Hematopoietic multipotent progenitor cell treated with erythropoietin and hydrocortisone succinate and interleukin-3 and kit ligand, for 17 days (in vitro differentiated cells): ENCODE data around the gene SMYD5.
A peak's percentile ranks its signal among the peaks of the same experiment; 100 is the strongest.

Experiments
- DNase-seq: peaks from one replicate; pipeline ENCODE4 v3.0.0-alpha.2; 2015; ENCODE audit warnings: low spot score

The SMYD5 gene

DNA sequence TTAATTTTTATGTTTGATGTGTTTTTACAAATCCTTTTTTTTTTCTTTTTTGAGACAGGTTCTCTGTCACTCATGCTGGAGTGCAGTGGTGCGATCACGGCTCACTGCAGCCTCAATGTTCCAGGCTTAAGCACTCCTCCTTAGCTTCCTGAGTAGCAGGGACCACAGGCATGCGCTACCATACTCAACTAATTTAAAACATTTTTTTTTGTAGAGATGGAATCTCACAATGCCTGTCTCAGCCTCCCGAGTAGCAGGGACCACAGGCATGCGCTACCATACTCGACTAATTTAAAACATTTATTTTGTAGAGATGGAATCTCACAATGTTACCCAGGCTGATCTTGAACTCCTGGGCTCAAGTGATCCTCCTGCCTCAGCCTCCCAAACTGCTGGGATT is 8.4 kb upstream of the SMYD5 start:
- no peak for DNase-seq

DNA sequence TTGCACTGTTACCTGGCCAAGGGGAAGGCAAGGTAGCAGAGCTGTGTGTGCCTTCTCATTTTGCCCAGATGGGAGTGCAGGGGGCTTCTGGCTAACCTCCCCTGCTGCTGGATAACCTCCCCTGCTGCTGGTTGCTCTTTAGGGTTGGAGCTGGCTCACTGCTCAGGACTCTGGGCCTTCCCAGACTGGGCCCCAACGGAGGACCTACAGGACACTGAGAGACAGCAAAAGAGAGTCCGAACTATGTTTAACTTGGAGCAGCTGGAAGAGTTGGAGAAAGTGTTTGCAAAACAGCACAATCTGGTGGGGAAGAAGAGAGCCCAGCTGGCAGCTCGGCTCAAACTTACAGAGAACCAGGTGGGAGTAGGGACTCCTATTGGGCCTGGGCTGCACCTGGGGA is 5.8 kb upstream of the SMYD5 start:
- no peak for DNase-seq

DNA sequence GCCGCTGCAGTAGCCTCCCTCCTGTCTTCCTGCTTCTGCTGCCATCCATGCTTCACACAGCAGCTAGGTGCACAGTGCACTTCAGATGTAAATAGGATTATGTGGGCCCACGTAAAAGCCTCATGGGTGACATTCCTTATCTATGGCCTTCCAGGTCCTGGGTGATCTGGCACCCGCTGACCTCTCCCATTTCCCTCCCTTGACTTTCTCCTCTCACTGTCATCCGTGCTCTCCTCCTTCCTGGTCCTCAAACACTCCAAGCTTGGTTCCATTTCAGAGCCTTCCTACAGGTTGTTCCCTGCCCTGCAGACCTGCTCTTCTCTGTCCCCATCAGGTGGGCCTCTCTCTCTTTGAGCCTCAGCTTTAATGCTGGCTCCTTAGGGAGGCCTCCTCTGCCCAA is 4.0 kb upstream of the SMYD5 start:
- no peak for DNase-seq

DNA sequence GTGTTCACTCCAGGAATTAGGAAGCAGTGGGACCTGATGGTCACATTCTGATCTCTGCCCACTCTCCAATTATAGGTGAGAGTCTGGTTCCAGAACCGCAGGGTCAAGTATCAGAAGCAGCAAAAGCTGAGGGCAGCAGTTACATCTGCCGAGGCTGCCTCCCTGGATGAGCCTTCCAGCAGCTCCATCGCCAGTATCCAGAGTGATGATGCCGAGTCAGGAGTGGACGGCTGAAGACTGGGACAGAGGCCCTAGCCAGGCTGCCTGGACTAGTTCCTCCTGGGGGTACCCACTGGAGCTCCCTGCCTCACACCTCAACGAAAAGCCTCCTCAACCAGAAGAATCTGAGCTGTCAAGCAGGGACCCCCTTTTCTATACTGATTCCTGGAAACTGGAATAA is 3.3 kb upstream of the SMYD5 start:
- DNase-seq: no peak

DNA sequence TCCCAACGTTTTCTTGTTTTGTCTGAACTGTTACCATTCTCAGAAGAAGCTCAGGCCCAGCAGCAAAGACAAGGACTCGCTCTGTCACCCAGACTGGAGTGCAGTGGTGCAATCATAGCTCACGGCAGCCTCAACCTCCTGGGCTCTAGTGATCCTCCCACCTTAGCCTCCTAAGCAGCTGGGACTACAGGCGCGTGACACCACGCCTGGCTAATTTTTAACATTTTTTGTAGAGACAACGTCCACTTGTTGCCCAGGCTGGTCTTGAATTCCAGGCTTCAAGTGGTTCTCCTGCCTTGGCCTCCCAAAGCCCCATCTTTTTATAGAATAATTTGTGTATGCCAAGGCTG is 2.0 kb upstream of the SMYD5 start:
- DNase-seq: no peak

DNA sequence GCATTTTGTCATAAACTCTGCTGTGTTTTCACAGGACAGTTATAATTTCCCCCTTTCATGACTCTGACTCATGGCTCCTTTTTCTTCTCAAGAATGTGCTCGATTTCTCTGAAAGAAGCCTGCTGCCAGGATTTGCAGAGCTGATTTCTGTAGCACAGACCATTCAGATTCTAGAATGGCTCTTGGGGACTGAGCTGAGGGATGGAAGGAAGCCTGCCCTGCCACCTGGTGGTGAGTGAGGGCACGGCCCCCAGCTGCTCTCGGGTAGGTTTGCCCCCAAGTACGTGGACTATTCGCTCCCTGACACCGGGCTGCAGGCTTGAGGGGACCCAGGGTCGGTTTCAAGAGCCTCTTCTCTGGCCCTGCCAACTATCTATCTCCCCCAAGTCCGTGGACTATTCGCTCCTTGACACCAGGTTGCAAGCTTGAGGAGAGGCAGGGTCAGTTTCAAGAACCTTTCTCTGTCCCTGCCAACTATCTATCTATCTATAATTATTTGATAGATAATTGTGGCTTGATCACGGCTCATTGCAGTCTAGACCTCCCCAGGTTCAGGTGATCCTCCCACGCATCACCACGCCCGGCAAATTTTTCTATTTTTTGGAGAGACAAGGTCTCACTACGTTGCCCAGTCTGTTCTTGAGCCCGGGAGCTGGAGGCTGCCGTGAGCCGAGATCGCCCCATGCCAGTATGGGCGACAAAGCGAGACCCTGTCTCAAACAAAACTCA is 1.4 kb upstream of the SMYD5 start:
- DNase-seq: peak; percentile 53

DNA sequence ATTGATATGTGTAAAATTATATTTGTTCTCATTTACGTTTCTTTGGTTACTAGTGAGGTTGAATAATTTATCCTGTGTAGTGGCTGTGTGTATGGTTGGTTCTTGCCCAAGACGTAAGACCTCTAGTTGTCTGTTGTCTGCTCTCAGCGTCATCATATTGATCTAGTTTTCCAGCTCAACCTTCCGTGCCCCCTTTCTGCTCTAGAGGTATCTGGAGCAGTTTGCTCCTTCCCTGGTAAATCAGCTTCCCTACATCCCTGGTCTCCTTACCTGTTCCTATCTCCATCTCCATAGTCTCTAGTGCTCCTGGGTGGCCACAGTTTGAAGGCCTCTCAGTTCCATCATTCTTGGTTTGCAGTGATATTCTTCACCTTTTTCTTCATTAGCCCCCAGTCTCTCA is 1.2 kb downstream of the SMYD5 start:
- no peak for DNase-seq

DNA sequence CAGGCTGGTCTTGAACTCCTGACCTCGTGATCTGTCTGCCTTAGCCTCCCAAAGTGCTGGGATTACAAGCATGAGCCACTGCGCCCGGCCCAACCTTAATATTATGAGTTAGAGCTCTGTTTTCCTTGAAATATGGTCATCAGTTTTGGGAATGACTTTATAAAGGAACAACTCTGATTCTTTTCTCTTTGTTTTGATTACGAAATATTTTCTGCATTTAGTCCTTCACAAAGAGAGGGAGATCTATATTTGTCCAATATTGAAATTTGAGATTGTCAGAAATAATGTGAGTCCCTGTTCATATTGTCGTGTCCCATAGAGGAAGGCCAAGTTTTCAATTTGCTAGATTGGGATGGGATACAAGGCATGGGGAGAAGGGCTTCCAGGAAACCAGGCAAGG is 3.1 kb downstream of the SMYD5 start:
- no peak for DNase-seq

DNA sequence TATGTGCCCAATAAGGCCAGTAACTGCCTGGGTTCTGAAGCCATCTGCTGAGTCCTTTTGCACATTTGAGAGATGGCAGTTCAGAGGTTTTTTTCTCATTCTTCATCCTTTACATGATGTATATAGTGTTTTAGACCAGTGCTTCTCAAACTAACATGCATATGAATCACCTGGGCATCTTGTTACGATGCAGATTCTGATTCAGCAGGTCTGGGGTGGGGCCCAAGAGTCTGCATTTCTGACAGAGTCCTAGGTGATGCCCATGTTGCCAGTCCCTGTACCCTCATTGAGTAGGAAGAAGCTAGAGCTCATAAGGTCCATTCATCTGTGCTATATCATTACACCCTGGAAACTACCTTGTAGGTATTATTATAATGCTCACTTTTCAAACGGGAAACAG is 3.8 kb downstream of the SMYD5 start:
- DNase-seq: no peak

DNA sequence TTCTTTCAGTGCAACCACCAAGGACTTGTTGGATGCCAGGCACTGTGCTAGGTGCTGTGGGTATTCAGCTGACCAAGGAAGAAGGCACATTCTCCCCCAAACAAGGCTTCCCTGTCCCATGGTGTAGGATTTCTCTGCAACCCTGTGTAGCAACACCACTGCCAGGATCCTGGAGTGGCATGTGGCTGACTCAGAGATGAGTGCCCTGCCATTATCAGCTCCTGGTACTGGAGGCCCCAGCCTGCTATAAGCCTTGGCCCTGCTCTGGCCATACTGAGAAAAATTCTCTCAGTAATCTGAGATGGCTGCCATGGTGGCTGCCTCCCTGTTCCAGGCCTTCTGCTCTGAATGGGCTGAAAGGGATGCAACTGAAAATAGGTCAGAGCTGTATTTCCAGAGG is 4.3 kb downstream of the SMYD5 start:
- DNase-seq: no peak

DNA sequence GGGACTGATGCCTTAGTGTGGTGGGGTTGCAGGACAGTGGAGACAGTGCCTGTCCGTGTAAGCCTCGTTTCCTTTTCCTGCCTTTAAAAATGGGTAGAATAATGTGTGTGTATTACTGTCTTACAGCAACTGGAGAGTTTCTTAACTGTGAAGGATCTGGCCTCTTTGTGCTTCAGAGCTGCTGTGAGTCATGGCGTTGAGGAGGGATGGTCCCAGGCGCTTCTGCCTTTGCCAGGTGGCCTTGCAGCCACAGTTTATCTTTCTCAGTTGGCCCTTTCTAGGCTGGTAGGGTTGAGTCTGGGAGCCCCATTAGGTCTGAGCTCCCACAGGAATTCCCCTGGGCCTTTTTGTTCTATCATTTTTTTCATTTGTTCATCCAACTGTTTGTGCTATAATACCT is 9.8 kb downstream of the SMYD5 start:
- no peak for DNase-seq

DNA sequence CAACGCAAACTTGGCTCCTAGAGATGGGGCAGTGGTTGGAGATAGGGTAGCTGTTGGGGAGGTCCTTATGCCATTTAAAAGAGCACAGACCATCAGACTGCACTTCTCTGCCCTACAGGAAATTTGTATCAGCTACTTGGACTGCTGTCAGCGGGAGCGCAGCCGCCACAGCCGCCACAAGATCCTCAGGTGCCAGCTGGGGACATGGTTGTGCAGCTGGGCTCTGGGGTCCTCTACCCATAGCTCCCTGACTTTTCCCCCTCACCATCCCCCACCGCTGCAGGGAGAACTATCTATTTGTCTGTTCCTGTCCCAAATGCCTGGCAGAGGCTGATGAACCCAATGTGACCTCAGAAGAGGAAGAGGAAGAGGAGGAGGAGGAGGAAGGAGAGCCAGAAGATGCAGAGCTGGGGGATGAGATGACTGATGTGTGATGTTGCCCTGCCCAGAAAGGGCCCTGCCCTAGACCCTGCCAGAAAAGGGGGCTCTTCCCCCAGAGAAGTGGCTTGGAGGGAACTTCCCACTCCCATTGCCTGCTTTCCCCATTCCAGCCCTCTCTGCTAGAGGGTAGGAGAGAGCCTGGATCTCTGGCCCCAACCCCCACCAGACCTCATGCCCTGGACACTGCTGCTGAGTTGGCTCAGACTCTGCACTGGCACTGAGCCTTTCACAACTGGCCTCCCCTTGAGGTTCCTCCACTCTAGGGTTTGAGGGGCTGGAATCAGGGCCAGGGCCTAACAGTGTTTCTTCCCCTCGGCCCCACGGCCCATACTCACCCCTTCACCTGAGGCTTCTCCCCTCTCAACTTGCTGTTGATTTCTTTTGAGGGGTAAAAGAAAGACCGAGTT is 11.7 kb downstream of the SMYD5 start:
- no peak for DNase-seq

DNA sequence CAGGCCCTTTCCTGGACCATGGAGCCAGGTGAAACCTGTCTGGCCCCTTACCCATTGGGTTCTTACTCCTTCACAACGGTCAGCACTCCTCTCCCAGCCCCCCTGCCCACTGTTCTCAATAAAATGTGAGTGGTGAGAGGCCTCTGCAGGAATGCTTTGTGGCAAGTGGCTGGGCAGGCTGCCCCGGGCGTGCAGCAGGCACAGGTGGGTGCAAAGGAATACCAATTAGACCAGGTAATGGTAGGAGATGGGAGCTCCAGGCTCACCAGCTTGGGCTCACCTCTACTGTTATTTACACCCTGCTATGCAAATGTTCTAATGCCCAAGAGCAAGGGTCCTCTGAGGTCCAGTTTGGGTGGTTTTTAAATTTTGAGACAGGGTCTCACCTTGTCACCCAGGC is 13.0 kb downstream of the SMYD5 start:
- DNase-seq: no peak

DNA sequence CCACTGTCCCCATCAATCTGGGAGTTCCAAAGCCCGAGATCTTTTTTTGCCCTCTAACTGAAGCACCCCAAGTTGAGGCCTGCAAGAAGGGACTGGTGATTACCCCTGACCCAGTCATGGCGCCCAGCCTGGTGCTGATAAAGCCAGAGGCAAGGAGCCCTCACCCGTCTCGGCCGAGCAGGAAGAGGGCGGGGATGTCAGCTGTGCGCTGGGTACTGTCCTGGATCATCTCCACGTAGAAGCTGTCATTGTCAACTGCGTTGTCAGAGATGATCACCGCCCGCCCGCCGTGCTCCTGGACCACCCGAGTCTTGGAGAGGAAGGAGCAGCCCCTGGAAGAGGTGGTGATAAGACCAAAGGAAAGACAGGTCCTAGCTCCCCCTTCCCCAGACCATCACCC is 14.6 kb downstream of the SMYD5 start:
- no peak for DNase-seq

DNA sequence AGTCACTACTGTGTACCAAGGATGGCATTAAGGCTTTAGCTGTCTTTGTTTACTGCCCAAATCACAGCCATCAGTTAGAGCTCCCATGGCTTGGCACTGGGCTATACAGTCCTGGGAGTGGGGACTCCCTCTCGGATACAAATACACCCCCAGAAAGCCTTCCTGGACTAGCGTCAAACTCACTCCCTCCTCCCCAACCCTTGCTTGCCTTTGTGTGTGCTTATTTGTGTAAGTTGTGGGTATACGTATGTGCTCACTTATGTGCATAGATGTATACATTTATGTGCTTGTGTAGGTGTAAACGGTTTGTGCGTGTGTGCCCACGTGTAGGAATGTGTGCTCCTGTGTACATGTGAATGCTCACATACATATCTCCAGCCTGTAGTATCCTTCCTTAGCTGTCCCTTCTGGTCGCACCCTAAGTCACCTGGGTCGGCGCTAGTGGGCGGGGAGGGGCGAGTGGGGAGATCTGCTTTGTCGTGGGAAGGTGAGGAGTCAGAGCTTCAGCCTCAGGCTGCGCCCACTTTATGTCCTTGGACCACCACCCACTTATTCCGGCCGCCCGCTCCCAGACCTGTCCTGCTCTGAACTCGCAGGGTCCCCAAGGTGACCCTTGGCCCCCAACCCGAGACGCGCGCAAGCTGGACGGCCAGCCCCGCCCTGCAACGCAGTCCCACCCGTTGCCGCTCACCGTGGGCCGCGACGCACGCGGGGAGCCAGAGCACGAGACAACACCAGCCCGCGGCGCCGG is 18.5 kb downstream of the SMYD5 start:
- DNase-seq: no peak

DNA sequence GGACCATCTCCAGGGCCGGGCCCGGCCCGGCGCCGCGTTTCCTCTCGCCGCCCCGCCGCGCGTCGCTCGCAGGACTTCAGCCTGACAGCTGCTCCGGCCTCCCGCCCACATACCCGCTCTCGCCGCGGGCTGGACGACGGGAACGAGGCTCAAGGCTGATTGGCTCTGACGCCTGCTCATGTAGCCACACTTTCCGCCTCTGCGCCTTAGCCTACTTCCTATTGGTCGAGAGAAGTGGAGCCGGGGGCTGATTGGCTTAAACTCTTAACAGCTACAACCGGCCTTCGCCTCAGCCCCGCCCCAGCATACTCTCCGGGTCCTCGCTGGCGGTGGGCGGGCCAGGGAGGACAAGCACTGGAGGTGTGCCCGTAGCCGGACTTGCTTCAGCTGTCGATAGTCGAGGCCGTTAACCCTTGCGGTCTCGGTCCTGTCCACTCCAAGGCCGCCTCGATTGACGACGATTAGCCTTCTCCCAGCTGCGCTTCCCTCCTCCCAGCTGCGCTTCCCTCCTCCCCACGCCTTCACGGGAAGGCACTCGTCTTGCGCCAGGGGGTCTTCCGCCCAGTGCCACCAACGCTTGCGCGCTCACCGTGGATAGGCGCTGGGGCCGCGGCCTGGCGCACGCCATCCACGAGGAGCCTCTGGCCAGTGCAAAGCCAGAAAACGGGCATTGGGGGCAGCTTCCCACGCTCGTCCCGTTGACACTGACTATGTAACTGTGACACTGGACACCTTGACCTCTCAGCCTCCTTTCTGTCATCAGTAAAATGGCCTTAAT is 19.3 kb downstream of the SMYD5 start, which contains the start of gene PRADC1:
Gene PRADC1, minus strand, starts transcription at position 86 of the 778 bp plus-strand sequence. Its CDS starts 79 bp downstream, at position 7.
- DNase-seq: peak; percentile 97

DNA sequence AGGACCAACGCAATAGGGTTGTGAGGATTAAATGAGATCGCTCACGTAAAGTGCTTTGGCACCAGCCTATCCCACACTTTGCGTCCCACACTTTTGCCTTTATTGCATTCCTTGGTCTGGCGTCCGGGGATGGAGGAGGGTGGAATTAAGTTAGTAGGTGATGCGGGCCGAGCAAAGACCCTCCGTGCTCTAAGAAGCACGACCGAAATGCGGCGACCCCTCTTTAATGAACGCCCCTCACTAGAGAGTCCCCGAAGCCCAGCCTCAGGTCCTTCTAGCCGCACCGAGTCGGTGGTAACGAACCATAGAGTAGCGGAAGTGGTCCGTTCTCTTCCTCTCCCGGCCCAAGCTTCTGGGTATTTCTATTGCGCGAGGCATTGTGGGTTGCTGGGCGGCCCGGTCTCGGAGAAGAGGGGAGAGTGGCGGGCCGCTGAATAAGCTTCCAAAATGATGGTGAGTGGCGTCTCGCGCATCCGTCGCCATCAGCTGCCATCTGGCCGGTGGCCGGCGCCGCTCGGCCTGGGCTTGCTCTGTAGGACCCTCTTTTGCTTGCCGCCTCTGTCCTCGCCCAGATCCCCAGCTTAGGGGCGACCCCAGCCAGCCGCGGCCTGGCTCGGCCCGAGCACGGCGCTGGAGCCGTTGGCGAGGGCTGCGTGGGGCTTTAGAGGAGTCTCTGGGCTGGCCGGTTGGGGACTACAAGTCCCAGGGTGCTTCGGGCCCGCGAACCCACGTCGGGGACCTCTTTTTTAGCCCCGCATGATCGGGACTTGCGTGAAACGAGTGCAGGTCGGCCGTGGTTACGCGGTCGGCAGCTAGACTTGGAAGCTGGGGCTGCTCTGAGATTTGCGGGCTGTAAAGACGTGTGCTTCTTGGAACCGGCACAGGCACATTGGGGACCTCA is 20.1 kb downstream of the SMYD5 start, which contains the start of gene CCT7:
Gene CCT7, plus strand, starts transcription at position 377 of the 901 bp plus-strand sequence. Its CDS starts 71 bp downstream, at position 448.
- peak; percentile 81 for DNase-seq

DNA sequence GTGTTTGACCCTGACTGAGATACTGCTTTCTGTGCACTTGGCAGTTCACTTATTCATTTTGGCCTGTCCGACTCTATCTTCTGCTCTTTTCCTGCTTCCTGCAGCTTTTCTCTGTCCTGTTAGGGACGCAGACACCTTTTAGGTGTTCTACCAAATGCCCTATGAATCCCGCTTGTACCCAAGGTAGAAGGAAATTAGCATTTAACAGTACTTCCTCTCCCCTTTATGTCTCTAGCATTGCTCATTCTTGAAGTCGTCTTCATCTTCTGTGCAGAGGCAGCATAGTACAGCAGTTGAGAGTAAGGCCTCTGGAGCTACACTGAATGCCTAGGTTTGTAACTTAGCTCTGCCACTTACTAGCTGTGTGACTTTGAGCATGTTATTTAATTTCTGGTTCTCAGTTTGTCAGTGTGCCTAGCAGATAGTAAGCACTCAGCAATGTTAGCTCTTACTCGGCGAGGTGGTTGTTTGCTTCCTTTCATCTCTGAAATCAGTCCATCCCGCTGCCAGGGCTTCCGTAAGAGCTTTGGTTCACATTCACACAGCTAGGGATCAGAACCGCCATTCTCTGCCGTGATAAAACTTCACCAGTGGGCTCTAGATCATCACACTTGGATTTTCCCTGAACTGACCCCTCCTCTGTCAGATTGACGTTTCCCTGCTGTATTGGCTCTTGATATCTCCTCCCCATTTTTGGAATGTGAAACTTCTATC is 21.4 kb downstream of the SMYD5 start:
- DNase-seq: no peak

DNA sequence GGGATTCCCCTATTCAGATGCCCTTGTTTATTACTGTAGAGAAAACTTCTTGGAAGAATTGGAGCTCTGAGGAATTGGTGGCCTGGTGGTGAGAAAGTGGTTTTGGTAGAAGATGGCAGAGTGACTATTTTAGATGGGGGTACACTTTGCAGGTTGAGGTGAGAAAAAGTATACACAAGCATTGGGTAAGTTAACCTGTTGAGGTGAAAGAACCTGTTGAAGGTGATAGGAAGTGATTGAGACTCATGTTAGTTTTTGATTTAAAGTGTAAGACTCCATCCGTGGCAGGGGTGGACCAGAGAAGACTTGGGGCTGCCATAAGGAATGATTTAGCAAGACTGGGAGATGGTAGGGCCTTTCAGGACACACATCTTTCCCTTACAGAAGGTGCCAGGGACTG is 23.1 kb downstream of the SMYD5 start:
- no peak for DNase-seq

DNA sequence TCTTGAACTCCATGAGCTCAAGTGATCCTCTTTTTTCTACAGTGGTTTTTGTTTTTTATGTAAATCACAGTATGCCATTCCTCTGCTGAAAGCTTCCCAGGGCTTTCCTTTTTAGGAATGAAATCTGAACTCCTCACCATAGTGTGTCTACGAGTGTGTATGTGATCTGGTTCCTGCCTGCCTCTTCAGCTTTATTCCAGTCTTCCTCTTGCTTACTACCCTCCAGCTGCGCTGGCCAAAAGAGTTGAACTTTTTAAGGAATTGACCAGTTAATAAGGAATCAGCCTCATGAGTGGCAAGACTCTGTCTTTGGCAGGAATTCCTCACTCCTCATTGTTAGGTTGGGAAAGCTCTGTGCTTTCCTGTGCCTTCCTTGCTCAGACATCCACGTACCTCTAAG is 24.1 kb downstream of the SMYD5 start:
- no peak for DNase-seq
